ENCODE results near the gene SYVN1. TPM values are rescaled to one million over a fixed set of nuclear protein-coding genes. Genes with fewer than 3 reads are reported as not detected.
A peak's percentile ranks its signal among the peaks of the same experiment; 100 is the strongest.

SYVN1 gene
- total RNA-seq, 4 donors from 2014 or later, result 28.8 to 103 (median 69.7) TPM

DNA sequence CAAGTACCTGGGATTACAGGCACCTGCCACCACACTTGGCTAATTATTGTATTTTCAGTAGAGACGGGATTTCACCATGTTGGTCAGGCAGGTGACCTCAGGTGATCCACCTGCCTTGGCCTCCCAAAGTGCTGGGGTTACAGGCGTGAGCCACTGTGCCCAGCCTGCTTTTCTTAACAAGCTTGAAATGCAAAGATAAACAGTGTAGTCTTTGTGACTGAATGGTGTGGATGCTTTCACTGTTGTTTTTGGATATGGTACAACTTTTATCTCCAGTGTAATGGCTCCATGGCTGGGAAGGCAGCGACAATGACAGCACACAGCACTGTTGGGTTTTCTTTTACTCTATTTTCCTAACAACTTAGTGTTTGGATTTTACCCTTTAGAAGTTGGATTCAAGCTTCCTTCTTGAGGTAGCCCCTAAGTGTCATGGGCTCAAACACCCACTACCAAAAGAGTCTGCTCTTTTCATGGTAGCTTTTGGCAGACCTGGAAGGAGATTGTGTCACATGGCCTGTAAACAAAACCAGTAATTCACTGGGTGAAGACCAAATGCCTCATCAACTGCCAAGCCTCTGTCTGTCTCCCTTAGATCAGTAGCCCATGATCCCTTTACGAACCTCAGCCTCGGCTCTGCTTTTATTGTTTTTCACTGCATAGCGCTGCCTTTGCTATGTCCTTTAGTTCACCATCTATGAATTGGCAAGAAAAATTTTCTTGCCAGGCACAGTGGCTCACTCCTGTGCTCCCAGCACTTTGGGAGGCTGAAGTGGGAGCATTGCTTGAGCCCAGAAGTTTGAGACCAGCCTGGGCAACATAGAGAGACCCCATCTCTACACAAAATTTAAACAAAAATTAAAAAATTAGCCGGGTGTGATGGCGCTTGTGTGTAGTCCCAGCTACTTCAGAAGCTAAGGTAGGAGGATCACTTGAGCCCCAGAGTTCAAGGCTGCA is 31.9 kb downstream of the SYVN1 start:
- H3K4me1 ChIP-seq, result peaks cover 2 to 26% of the 10 kb centered on the region in 2 donors
- no peaks in the 10 kb centered on the region for H3K9me3 ChIP-seq
- H3K27me3 ChIP-seq, result no peaks in the 10 kb centered on the region
- H3K4me3 ChIP-seq (replicated peaks in 1 of 3), result no peak overlapping the region
- H3K36me3 ChIP-seq, result peaks cover 0 to 7% of the 10 kb centered on the region in 2 donors
- H3K27ac ChIP-seq, result peak overlapping the region in 2 of 3 donors; percentile 17 to 41
- DNase-seq, result no peak
- intact Hi-C loops (cut with DNase I), result no loop called here
- WGBS, 2 donors, result 75 to 77% methylated on average over 8 of the region's 8 CpGs
- TF ChIP-seq POLR2A (IDR thresholded peaks at IDR 0.05), result no peak

DNA sequence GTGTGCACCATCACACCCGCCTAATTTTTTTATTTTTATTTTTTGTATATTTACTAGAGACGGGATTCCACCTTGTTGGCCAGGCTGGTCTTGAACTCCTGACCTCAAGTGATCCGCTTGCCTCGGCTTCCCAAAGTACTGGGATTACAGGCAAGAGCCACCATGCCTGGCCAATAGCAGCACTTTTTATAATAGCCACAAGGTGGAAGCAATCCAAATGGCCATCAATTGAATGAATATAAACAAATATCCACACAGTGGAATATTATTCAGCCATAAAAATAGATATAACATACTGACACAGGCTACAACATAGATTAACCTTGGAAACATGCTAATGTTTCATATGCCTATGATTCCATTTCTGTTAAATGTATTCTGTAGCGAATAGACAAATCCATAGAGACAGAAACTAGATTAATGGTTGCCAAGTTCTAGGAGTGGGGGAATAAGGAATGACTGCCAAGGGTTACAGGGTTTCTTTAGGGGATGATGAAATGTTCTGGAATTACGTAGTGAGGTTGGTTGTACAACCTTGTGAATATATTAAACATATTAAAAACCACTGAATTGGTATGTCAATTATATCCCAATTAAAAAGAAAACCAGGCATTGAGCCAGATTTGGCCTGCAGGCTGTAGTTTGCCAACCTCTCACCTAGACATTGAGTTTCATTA is 33.5 kb downstream of the SYVN1 start:
- H3K4me1 ChIP-seq, result peaks cover 9 to 35% of the 10 kb centered on the region in 2 donors
- intact Hi-C loops (cut with DNase I), result no loop called here
- TF ChIP-seq POLR2A (IDR thresholded peaks at IDR 0.05), result no peak
- TF ChIP-seq, protein P1, sequence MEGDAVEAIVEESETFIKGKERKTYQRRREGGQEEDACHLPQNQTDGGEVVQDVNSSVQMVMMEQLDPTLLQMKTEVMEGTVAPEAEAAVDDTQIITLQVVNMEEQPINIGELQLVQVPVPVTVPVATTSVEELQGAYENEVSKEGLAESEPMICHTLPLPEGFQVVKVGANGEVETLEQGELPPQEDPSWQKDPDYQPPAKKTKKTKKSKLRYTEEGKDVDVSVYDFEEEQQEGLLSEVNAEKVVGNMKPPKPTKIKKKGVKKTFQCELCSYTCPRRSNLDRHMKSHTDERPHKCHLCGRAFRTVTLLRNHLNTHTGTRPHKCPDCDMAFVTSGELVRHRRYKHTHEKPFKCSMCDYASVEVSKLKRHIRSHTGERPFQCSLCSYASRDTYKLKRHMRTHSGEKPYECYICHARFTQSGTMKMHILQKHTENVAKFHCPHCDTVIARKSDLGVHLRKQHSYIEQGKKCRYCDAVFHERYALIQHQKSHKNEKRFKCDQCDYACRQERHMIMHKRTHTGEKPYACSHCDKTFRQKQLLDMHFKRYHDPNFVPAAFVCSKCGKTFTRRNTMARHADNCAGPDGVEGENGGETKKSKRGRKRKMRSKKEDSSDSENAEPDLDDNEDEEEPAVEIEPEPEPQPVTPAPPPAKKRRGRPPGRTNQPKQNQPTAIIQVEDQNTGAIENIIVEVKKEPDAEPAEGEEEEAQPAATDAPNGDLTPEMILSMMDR (IDR thresholded peaks at IDR 0.05), result no peak

DNA sequence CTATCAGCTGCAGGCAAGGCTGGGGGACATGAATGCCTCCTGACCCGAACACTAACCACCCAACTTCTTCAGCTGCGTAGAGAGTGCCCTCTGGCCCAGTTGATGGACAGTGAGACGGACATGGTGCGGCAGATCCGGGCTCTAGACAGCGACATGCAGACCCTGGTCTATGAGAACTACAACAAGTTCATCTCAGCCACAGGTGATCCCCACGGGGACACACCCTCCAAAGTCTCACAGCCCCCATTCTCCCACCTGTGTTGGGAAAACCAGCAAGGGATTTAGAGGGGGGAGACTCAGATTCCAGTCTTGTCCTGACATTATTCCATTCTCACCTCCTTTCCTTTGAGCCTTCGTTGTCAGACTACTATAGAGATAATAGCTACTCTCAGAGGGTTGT is 37.4 kb downstream of the SYVN1 start:
- intact Hi-C loops (cut with DNase I), result no loop called here
- Histone ChIP-seq H3K36me3 (peaks cover 0 to 3% of the 10 kb centered on the region in 2 donors), H3K27me3 (no peaks in the 10 kb centered on the region), H3K9me3 (no peaks in the 10 kb centered on the region), H3K27ac (peak overlapping the region; percentile 60 to 87 (median 82)), H3K4me1 (peaks cover 12 to 15% of the 10 kb centered on the region in 2 donors), H3K4me3 (replicated peaks in 1 of 3) (peak overlapping the region in 2 of 3 donors; percentile 55 to 84)
- DNase-seq, result no peak
- TF ChIP-seq, protein P1 (IDR thresholded peaks at IDR 0.05), result no peak
- no peak for TF ChIP-seq POLR2A (IDR thresholded peaks at IDR 0.05)
- 44 to 59% methylated on average over 7 to 8 of the region's 8 CpGs for WGBS, 2 donors

More for the DNA sequence above, 33.5 kb downstream of the SYVN1 start:
- Histone ChIP-seq H3K27me3 (no peaks in the 10 kb centered on the region), H3K9me3 (no peaks in the 10 kb centered on the region), H3K4me3 (replicated peaks in 1 of 3) (no peak overlapping the region), H3K27ac (no peak overlapping the region), H3K36me3 (peaks cover 0 to 6% of the 10 kb centered on the region in 2 donors)
- no peak for DNase-seq
- WGBS, 2 donors, result 91 to 94% methylated on average over 6 of the region's 6 CpGs

DNA sequence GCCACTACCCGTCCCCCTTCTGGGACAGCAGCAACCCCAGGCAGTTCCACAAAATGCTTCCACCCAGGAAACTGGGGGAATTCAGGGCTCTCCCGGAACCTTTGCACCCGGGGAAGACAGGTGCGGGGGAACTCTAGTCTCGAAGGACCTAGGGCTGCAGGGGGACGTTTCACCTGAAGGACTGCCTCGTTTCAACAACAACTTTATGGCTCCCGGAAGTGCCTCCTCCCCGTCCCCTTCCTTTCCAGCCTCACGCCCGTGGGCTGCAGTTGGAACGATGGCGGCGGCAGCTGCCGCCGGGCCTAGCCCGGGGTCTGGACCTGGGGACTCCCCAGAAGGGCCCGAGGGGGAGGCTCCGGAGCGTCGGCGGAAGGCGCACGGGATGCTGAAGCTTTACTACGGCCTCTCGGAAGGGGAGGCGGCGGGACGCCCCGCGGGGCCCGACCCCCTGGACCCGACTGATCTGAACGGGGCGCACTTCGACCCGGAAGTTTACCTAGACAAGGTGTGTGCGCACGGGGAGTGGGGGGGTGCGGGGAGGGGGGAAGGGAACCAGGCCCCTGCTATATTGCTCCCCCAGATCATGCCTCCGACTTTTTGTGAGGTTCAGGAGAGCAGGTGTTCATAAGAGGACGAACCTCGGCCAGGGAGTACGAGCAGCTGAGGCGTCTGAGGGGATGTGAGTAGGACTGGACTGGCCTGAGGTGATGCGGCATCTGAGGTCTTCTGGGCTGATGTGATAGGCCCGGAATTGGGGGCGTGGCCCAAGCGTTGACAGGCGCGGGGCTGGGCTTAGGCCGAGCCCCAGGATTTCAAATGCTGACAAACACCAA is 38.1 kb downstream of the SYVN1 start, which contains the start of gene VPS51:
TSS of gene VPS51 (plus strand) at position 241 of the 833 bp plus-strand sequence. CDS start at position 278, 37 bp downstream.
- Histone ChIP-seq H3K9me3 (no peaks in the 10 kb centered on the region), H3K36me3 (peaks cover 0 to 3% of the 10 kb centered on the region in 2 donors), H3K4me1 (peaks cover 10 to 12% of the 10 kb centered on the region in 2 donors), H3K27me3 (no peaks in the 10 kb centered on the region), H3K4me3 (replicated peaks in 1 of 3) (peak within 1 kb of the TSS; percentile 27 to 84 (median 55)), H3K27ac (peak within 1 kb of the TSS; percentile 60 to 87 (median 82))
- peak; percentile 92 to 93 for DNase-seq
- WGBS, 2 donors, result 0 to 1% methylated on average over 16 to 23 of the region's 52 CpGs
- TF ChIP-seq, protein P1 (IDR thresholded peaks at IDR 0.05), result peak in 1 of 6 experiments; percentile 19
- TF ChIP-seq POLR2A (IDR thresholded peaks at IDR 0.05), result peak; percentile 59 to 71
- intact Hi-C loops (cut with DNase I), result no loop called here

DNA sequence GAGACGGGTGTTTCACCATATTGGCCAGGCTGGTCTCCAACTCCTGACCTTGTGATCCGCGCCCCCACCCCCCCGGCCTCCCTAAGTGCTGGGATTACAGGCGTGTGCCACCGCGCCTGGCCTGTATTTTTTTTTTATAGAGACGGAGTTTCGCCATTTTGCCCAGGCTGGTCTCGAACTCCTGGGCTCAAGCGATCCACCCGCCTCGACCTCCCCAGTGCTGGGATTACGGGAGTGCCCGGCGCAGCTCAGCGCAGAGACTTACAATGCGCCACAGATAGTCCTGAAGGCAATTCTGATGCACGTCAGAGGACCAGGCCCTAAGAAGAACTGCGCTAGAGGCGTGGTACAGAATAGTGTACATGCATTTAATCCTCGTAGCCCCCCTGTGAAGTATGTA is 38.9 kb downstream of the SYVN1 start:
- intact Hi-C loops (cut with DNase I), result no loop called here
- no peak for TF ChIP-seq POLR2A (IDR thresholded peaks at IDR 0.05)
- TF ChIP-seq, protein P1 (IDR thresholded peaks at IDR 0.05), result no peak
- 75 to 83% methylated on average over 20 to 22 of the region's 22 CpGs for WGBS, 2 donors
- peaks cover 9 to 12% of the 10 kb centered on the region in 2 donors for H3K4me1 ChIP-seq
- no peak for DNase-seq
- no peaks in the 10 kb centered on the region for H3K27me3 ChIP-seq
- H3K36me3 ChIP-seq, result peaks cover 0 to 3% of the 10 kb centered on the region in 2 donors
- no peaks in the 10 kb centered on the region for H3K9me3 ChIP-seq
- H3K4me3 ChIP-seq (replicated peaks in 1 of 3), result no peak overlapping the region
- peak overlapping the region in 2 of 3 donors; percentile 47 to 82 for H3K27ac ChIP-seq

Measured in thyroid gland (tissue), 4 donors.